Kasumi-1 (cell line): ENCODE results near the gene TRPM3.

Source experiments
- DNase-seq, 2 experiments: peaks; one replicate each; lab custom pipeline; 2025; lab: John Stamatoyannopoulos, UW

The TRPM3 gene

GRCh38 chr9:70517926-70518610 lies 603.4 kb downstream of the TRPM3 start:
- no peak for DNase-seq

- DNase-seq, result no peak
These were observed 607.1 kb downstream of the TRPM3 start for GRCh38 chr9:70514273-70514672.

GRCh38 chr9:70511858-70512257 lies 609.6 kb downstream of the TRPM3 start:
- DNase-seq, result no peak

GRCh38 chr9:70510157-70510770 lies 611.2 kb downstream of the TRPM3 start:
- no peak for DNase-seq

GRCh38 chr9:70506159-70506558 lies 615.3 kb downstream of the TRPM3 start:
- DNase-seq, result no peak

GRCh38 chr9:70504834-70505233 lies 616.6 kb downstream of the TRPM3 start:
- DNase-seq, result peak; percentile 65 to 78

- DNase-seq, result no peak
These were observed 618.7 kb downstream of the TRPM3 start for GRCh38 chr9:70502690-70503089.

GRCh38 chr9:70500793-70501192 lies 620.6 kb downstream of the TRPM3 start:
- DNase-seq, result no peak

- no peak for DNase-seq
These were observed 621.8 kb downstream of the TRPM3 start for GRCh38 chr9:70499621-70500020.

GRCh38 chr9:70498866-70499265 lies 622.6 kb downstream of the TRPM3 start:
- no peak for DNase-seq

GRCh38 chr9:70496244-70496643 lies 625.2 kb downstream of the TRPM3 start:
- no peak for DNase-seq

GRCh38 chr9:70495514-70495913 lies 625.9 kb downstream of the TRPM3 start:
- peak in 1 of 2 experiments; percentile 26 for DNase-seq

GRCh38 chr9:70494221-70494620 lies 627.2 kb downstream of the TRPM3 start:
- peak; percentile 87 to 91 for DNase-seq

- no peak for DNase-seq
These were observed 628.4 kb downstream of the TRPM3 start for GRCh38 chr9:70493029-70493428.

GRCh38 chr9:70492319-70492777 lies 629.1 kb downstream of the TRPM3 start:
- no peak for DNase-seq

GRCh38 chr9:70491426-70492318 lies 629.7 kb downstream of the TRPM3 start:
- DNase-seq, result no peak

GRCh38 chr9:70490478-70490877 lies 630.9 kb downstream of the TRPM3 start:
- DNase-seq, result no peak

GRCh38 chr9:70488793-70489105 lies 632.7 kb downstream of the TRPM3 start:
- no peak for DNase-seq

GRCh38 chr9:70488098-70488792 lies 633.2 kb downstream of the TRPM3 start:
- DNase-seq, result no peak

- no peak for DNase-seq
These were observed 635.3 kb downstream of the TRPM3 start for GRCh38 chr9:70486127-70486526.

GRCh38 chr9:70485273-70485858 lies 636.1 kb downstream of the TRPM3 start:
- no peak for DNase-seq
